ENCODE results near the gene CRHR1.

CRHR1 gene

GRCh38 chr17:45824901-45825492 lies 40.9 kb downstream of the CRHR1 start:
- no peak for DNase-seq

- no peak for DNase-seq
Measured at GRCh38 chr17:45825792-45826191, 41.7 kb downstream of the CRHR1 start.

- DNase-seq: no peak
Measured at GRCh38 chr17:45826919-45827588, 42.9 kb downstream of the CRHR1 start.

GRCh38 chr17:45828171-45828570 lies 44.1 kb downstream of the CRHR1 start:
- no peak for DNase-seq

- peak; percentile 38 for DNase-seq
Measured at GRCh38 chr17:45828582-45829133, 44.5 kb downstream of the CRHR1 start.

GRCh38 chr17:45833920-45834319 lies 49.8 kb downstream of the CRHR1 start:
- no peak for DNase-seq

GRCh38 chr17:45834471-45835396 lies 50.6 kb downstream of the CRHR1 start:
- DNase-seq: peak; percentile 55

GRCh38 chr17:45835481-45835880 lies 51.4 kb downstream of the CRHR1 start:
- DNase-seq: no peak

GRCh38 chr17:45836047-45837044 lies 52.2 kb downstream of the CRHR1 start:
- no peak for DNase-seq

GRCh38 chr17:45837187-45837586 lies 53.1 kb downstream of the CRHR1 start:
- no peak for DNase-seq

GRCh38 chr17:45837603-45838002 lies 53.5 kb downstream of the CRHR1 start:
- DNase-seq: no peak

- DNase-seq: no peak
Measured at GRCh38 chr17:45838751-45839295, 54.7 kb downstream of the CRHR1 start.

- DNase-seq: no peak
Measured at GRCh38 chr17:45839442-45839841, 55.3 kb downstream of the CRHR1 start.

- no peak for DNase-seq
Measured at GRCh38 chr17:45841186-45841585, 57.1 kb downstream of the CRHR1 start.

- peak; percentile 12 for DNase-seq
Measured at GRCh38 chr17:45841883-45842525, 57.9 kb downstream of the CRHR1 start.

GRCh38 chr17:45843722-45844121 lies 59.6 kb downstream of the CRHR1 start:
- DNase-seq: no peak

GRCh38 chr17:45844695-45845375 lies 60.7 kb downstream of the CRHR1 start, which contains the start of gene SPPL2C:
TSS of gene SPPL2C (plus strand) at chr17:45844881. CDS start at chr17:45844907, 26 bp downstream.
- no peak for DNase-seq

- DNase-seq: no peak
Measured at GRCh38 chr17:45845376-45846185, 61.5 kb downstream of the CRHR1 start.

- no peak for DNase-seq
Measured at GRCh38 chr17:45846223-45846622, 62.1 kb downstream of the CRHR1 start.

GRCh38 chr17:45846646-45847045 lies 62.5 kb downstream of the CRHR1 start:
- no peak for DNase-seq

Data from EL (cell line).